Lung (tissue), 12 donors: Measurements from ENCODE around the gene CACNG5. TPM values are rescaled to one million over a fixed set of nuclear protein-coding genes. Genes with fewer than 3 reads are reported as not detected.

ENCODE experiments used
- ATAC-seq: fragments of 200-7000 bp; cut with Tn5 transposase; one replicate; pipeline ENCODE4 v1.9.1; 2020; ENCODE audit warnings: moderate number of reproducible peaks; ENCODE audit not compliant: insufficient read depth, low FRiP score
- DNase-seq, 3 donors: peaks; one replicate each; pipeline ENCODE4 v3.0.0-alpha.2; 2013 to 2017
- H3K27ac ChIP-seq, 2 donors: one replicate each; pipeline ENCODE4 v1.5.1; 2013; ENCODE audit warnings: mild to moderate bottlenecking in 2 of 2, moderate library complexity in 2 of 2, control low read depth in 1 of 2, inconsistent platforms in 1 of 2, low read depth in 1 of 2, low read length in 1 of 2
- H3K27me3 ChIP-seq, 3 donors: one replicate each; pipeline ENCODE4 v1.5.1; 2013; ENCODE audit warnings: low read length in 2 of 3; ENCODE audit not compliant: control insufficient read depth in 3 of 3, insufficient read depth in 3 of 3
- H3K36me3 ChIP-seq, 4 donors: one replicate each; pipeline ENCODE4 v1.5.1; 2013; ENCODE audit warnings: low read length in 4 of 4, mild to moderate bottlenecking in 1 of 4, moderate library complexity in 1 of 4; ENCODE audit not compliant: control insufficient read depth in 4 of 4, insufficient read depth in 4 of 4
- H3K4me1 ChIP-seq, 5 donors: one replicate each; pipeline ENCODE4 v1.5.1; 2013; ENCODE audit warnings: low read length in 5 of 5, mild to moderate bottlenecking in 2 of 5, moderate library complexity in 1 of 5; ENCODE audit not compliant: control insufficient read depth in 5 of 5, insufficient read depth in 5 of 5
- H3K4me3 ChIP-seq: one replicate; pipeline ENCODE4 v1.5.1; 2013; ENCODE audit warnings: mild to moderate bottlenecking, control low read depth, moderate library complexity
- H3K9ac ChIP-seq, 2 donors: one replicate each; pipeline ENCODE4 v1.5.1; 2013; ENCODE audit warnings: low read length in 2 of 2, control low read depth in 1 of 2; ENCODE audit not compliant: insufficient read depth in 1 of 2
- H3K9me3 ChIP-seq, 4 donors: one replicate each; pipeline ENCODE4 v1.5.1; 2013; ENCODE audit warnings: low read length in 3 of 4, mild to moderate bottlenecking in 1 of 4, moderate library complexity in 1 of 4; ENCODE audit not compliant: control insufficient read depth in 4 of 4, insufficient read depth in 3 of 4
- WGBS, 2 donors: extraction: QIAGEN DNeasy Blood & Tissue Kit; methylation state at CpG; one replicate each; pipeline ENCODE4 v1.1.7; 2013; 5-methylcytosine and 5-hydroxymethylcytosine counted together
- polyA plus RNA-seq, 2 donors: library from polyadenylated mRNA; stranded (reverse); fragments of 200-250 nt; gene quantifications; one replicate each; pipeline ENCODE4 v1.2.1, GENCODE V29; 2013
- total RNA-seq, 2 donors: library from RNA; depleted of rRNA in 1 of 2; stranded (reverse); fragments of >200 nt in 1 of 2; gene quantifications; one replicate each; pipeline ENCODE4 v1.2.1, GENCODE V29; 2014 to 2021
- TF ChIP-seq, protein P1 (sequence below): IDR thresholded peaks from 2 replicates; pipeline ENCODE4 v1.5.1; 2012; ENCODE audit warnings: mild to moderate bottlenecking; ENCODE audit errors: control extremely low read depth, extremely low read depth
- donor health status: control.
- donor health status: control.
- donor health status: Bipolar disorder and iron deficiency.
- donor health status: healthy.
- donor health status: DM: yes; HTN: yes; CAD: no.

CACNG5 gene
- total and polyA plus RNA-seq, 4 donors, result not detected

DNA sequence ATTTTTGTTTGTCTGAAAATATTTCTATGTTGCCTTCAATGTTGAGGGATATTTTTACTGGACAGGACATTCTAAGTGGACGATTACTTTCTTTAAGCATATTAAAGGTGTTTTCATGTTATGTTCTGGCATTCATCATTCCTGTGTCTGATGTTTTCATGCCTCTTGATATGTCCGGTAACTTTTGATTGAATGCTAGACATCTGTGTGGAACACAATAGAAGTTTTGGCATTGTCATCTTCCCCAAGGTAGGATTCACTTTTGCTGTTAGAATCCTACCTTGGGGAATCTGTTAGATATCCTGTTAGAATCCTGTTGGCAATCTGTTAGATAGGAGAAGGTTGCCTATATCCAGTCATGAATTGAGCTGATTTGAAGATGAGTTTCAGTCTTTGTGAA is 28.9 kb downstream of the CACNG5 start:
- H3K27ac ChIP-seq, result no peak overlapping the region
- ATAC-seq (no peak), DNase-seq (no peak)
- no peaks in the 10 kb centered on the region for H3K27me3 ChIP-seq
- TF ChIP-seq, protein P1, sequence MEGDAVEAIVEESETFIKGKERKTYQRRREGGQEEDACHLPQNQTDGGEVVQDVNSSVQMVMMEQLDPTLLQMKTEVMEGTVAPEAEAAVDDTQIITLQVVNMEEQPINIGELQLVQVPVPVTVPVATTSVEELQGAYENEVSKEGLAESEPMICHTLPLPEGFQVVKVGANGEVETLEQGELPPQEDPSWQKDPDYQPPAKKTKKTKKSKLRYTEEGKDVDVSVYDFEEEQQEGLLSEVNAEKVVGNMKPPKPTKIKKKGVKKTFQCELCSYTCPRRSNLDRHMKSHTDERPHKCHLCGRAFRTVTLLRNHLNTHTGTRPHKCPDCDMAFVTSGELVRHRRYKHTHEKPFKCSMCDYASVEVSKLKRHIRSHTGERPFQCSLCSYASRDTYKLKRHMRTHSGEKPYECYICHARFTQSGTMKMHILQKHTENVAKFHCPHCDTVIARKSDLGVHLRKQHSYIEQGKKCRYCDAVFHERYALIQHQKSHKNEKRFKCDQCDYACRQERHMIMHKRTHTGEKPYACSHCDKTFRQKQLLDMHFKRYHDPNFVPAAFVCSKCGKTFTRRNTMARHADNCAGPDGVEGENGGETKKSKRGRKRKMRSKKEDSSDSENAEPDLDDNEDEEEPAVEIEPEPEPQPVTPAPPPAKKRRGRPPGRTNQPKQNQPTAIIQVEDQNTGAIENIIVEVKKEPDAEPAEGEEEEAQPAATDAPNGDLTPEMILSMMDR, result no peak
- WGBS, 2 donors, result 84 to 95% methylated on average over 2 of the region's 2 CpGs
- H3K36me3 ChIP-seq, result no peaks in the 10 kb centered on the region
- no peak overlapping the region for H3K4me3 ChIP-seq
- H3K9ac ChIP-seq, result no peak overlapping the region
- peaks cover 0 to 9% (median 7%) of the 10 kb centered on the region in 4 donors for H3K9me3 ChIP-seq
- H3K4me1 ChIP-seq, result no peaks in the 10 kb centered on the region

DNA sequence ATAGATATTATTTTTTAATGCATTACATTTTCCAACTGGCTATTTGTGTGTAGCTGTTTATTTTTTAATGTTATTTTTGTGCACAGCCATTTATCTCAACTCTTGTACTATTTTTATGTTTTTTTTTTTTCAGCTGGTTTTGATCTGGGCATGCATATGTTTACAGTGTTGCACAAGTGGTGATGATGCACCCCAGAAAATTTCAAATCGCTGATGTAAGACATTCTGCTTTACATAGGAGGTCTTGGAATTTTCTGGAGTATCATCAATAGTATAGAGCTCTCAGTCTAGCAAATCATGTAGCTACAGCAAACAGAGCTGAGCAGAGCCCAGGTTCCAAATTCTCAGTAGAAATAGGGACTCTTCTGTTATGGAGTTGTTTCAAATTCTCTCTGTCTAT is 30.2 kb downstream of the CACNG5 start:
- H3K36me3 ChIP-seq, result no peaks in the 10 kb centered on the region
- no peak overlapping the region for H3K9ac ChIP-seq
- H3K27me3 ChIP-seq, result peaks cover 0 to 2% (median 0%) of the 10 kb centered on the region in 3 donors
- no peak for ATAC-seq
- H3K4me3 ChIP-seq, result no peak overlapping the region
- DNase-seq, result no peak
- TF ChIP-seq, protein P1, result no peak
- H3K9me3 ChIP-seq, result peaks cover 0 to 13% (median 7%) of the 10 kb centered on the region in 4 donors
- H3K27ac ChIP-seq, result no peak overlapping the region
- 80 to 91% methylated on average over 1 of the region's 1 CpG for WGBS, 2 donors
- H3K4me1 ChIP-seq, result no peaks in the 10 kb centered on the region

DNA sequence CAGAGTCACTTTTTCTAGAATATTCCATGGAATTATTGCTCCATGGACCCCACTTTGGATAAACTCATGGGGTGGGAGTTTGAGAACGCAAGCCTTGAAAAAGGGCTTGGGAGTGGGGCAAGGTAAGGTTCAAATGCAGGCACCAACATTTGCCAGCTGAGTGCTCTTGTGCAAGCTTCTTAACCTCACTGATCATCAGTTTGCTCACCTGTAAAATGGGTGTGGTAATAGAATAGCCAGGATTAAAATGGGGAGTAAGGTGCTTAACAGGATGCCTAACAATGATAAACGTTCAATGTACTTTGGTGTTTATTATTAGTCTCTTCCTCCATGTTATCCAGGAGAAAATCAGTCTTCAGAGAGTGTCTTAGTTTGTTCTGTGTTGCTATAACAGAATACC is 39.0 kb downstream of the CACNG5 start:
- H3K27ac ChIP-seq, result no peak overlapping the region
- DNase-seq, result no peak

More for the DNA sequence above, 39.0 kb downstream of the CACNG5 start:
- 57 to 81% methylated on average over 2 of the region's 2 CpGs for WGBS, 2 donors
- TF ChIP-seq, protein P1, result no peak
- H3K9me3 ChIP-seq, result peaks cover 0 to 9% (median 0%) of the 10 kb centered on the region in 4 donors
- H3K4me1 ChIP-seq, result no peaks in the 10 kb centered on the region
- H3K9ac ChIP-seq, result no peak overlapping the region
- H3K27me3 ChIP-seq, result peaks cover 0 to 7% (median 0%) of the 10 kb centered on the region in 3 donors
- no peak for ATAC-seq
- no peaks in the 10 kb centered on the region for H3K36me3 ChIP-seq
- H3K4me3 ChIP-seq, result no peak overlapping the region
